GM12873 (cell line): ENCODE measurements around the gene LARP1.

ENCODE experiments used
- TF ChIP-seq, protein P1 (sequence below): IDR thresholded peaks from 2 replicates; pipeline ENCODE4 v1.5.1; 2012; ENCODE audit warnings: low read depth, mild to moderate bottlenecking, moderate library complexity, low read length, control low read depth; ENCODE audit not compliant: insufficient read depth; ENCODE audit errors: missing control alignments

LARP1 gene

DNA sequence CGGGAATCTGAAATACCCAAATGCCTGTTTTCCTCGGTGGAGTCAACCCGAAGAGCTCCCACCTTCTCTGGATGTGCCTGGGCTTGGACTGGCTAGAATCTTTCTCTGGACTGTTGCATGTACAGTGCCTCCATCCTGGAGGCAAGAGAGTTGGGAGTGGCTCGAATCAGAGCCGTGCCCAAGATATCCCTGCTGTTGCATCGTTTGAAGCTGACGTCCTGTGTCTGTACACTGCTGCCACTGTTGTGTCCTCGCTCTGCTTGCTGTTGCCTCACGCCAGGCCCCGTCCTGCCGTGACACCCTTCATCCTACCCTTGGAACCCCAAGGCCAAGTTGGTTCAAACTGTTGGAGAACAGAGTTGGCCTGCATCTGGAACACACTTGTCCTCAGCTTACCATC lies 59.8 kb downstream of the LARP1 start:
- TF ChIP-seq, protein P1, sequence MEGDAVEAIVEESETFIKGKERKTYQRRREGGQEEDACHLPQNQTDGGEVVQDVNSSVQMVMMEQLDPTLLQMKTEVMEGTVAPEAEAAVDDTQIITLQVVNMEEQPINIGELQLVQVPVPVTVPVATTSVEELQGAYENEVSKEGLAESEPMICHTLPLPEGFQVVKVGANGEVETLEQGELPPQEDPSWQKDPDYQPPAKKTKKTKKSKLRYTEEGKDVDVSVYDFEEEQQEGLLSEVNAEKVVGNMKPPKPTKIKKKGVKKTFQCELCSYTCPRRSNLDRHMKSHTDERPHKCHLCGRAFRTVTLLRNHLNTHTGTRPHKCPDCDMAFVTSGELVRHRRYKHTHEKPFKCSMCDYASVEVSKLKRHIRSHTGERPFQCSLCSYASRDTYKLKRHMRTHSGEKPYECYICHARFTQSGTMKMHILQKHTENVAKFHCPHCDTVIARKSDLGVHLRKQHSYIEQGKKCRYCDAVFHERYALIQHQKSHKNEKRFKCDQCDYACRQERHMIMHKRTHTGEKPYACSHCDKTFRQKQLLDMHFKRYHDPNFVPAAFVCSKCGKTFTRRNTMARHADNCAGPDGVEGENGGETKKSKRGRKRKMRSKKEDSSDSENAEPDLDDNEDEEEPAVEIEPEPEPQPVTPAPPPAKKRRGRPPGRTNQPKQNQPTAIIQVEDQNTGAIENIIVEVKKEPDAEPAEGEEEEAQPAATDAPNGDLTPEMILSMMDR: no peak

GRCh38 chr5:154815684-154816247 lies 60.6 kb downstream of the LARP1 start:
- TF ChIP-seq, protein P1: no peak

GRCh38 chr5:154816891-154817492 lies 61.8 kb downstream of the LARP1 start:
- TF ChIP-seq, protein P1: no peak

DNA sequence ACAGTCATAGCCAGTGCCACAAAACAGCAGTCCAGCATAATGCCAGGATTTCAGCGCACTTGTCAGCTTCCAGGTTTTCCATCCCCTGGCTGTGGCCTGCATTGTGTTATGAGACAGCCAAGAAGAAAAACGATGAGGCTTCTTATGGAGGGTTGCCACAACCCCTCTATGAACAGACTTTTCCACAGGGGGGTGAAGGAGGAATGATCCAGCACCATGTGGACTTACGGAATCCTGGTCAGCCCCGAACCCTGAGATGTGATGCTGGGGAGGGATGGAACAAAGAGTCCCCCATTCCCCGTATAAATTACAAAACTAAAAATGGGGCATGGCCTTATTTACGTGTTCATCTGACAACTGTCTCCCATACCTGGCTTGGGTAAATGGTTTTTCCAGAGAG lies 62.6 kb downstream of the LARP1 start:
- TF ChIP-seq, protein P1: no peak

- TF ChIP-seq, protein P1: no peak
Measured at GRCh38 chr5:154818471-154819116, 63.4 kb downstream of the LARP1 start.

- TF ChIP-seq, protein P1: no peak
Measured at GRCh38 chr5:154819546-154819945, 64.4 kb downstream of the LARP1 start.

GRCh38 chr5:154820383-154820782 lies 65.2 kb downstream of the LARP1 start:
- TF ChIP-seq, protein P1: no peak
